ENCODE results near the gene LRRC4.

Gene LRRC4, protein sequence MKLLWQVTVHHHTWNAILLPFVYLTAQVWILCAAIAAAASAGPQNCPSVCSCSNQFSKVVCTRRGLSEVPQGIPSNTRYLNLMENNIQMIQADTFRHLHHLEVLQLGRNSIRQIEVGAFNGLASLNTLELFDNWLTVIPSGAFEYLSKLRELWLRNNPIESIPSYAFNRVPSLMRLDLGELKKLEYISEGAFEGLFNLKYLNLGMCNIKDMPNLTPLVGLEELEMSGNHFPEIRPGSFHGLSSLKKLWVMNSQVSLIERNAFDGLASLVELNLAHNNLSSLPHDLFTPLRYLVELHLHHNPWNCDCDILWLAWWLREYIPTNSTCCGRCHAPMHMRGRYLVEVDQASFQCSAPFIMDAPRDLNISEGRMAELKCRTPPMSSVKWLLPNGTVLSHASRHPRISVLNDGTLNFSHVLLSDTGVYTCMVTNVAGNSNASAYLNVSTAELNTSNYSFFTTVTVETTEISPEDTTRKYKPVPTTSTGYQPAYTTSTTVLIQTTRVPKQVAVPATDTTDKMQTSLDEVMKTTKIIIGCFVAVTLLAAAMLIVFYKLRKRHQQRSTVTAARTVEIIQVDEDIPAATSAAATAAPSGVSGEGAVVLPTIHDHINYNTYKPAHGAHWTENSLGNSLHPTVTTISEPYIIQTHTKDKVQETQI

DNA sequence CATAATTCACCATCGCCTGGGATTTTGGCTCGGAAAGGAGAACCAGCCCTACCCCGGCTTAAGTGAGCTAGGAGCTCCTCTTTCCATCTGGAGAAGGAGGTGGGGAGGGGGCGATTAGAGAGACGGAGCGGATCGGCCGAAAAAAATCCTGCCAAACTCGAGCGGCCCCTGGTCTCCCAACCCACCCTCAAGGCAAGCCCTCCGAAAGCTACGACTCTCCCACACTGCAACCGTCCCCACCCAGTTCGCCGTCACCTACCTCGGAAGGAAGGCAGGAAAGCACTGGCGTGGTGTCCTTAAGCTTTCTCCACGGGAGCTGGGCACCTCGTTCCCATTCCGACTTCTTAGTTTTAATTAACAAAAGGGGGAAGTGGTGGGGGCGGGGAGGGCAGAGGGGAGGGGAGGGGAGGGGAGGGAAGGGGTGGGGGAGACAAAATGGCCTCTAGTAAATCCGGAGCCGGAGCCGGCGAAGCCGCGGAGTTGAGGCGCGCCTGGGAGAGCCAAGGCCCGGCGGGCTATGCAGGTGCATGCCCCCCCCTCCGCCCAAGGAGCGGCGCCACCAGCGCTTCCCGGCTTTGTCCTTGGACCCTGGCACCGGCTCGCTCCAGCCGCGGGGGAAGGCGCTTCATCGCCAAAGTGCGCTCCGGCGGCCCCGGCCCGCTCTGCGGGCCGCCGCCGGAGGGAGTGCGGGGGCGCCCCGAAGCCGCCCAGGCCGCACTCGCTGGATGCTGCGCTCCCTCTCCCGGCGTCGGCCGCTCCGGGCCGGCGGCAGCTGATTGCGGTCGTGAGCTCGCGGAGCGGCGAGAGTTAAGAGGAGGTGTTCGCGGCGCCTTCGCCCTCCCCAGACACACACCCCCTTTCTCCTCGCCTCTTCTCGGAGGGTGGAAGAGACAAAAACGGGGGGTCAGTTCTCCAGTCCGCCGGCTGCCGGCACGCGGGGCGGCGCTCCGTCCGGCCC, at the start of gene LRRC4:
TSS of gene LRRC4 (minus strand) at position 784 of the 958 bp plus-strand sequence. CDS start 797 bp downstream, outside the sequence.
- no peak for DNase-seq

DNA sequence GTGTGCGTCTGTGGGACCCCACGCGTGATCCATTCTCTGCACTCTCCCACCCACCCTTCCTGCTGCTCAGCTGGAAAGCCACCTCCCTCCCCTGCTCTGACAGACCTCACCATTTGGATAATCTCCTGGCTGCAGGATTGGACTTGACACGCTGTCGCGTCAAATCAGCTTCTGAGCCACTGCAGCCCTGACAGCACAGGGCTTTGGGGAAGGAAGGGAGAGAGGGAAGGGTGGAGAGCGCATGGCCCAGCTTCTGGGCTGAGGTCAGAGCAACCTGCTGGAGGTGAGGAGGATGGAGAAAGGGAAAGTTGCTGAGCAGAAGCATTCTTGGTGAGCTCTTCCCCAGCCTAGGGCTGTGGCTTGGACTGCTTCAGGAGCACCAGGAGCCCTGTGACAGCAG, 48.9 kb upstream of the LRRC4 start:
- no peak for DNase-seq

DNA sequence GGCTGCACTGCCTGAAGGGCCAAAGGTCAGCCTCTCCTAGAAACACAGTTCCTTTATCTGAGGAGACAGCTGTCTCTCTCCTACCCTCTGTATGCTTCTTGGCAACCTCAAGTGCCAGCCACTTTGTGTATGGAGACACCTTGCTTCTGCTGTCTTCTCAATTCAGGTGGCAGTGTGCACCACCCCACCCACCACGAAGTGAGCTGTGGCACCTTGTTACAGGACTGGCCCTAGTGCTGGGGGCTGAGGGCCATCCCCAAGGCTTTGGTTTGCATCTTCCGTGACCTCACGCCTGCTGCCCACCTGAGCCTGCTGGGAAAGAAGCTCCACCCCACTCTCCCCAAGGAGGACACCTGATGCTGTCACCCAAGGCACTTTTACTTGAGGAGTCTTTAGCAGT, 47.1 kb upstream of the LRRC4 start:
- no peak for DNase-seq

DNA sequence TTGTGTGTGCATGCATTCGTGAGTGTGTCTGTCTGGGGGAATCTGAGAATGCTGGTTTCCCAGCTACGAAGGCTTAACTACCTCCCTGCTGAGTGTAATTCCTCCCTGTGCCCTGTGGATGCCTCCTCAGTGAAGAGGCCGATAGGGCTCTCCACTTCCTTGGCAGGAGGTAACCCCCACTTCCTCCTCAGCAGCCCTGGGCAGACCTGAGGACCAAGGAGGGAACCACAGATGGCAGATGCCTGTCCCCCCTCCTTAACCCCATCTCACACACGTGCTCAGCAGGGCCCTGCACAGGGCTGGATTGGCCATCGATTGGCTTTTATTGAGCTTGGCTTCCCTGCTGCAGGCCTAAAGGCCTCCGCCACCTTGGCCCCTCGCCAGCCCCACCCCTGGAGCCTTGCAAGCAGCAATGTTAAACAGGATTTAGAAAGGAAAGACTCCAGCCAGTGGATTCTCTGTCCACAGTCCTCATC, 45.6 kb upstream of the LRRC4 start:
- DNase-seq, result no peak

DNA sequence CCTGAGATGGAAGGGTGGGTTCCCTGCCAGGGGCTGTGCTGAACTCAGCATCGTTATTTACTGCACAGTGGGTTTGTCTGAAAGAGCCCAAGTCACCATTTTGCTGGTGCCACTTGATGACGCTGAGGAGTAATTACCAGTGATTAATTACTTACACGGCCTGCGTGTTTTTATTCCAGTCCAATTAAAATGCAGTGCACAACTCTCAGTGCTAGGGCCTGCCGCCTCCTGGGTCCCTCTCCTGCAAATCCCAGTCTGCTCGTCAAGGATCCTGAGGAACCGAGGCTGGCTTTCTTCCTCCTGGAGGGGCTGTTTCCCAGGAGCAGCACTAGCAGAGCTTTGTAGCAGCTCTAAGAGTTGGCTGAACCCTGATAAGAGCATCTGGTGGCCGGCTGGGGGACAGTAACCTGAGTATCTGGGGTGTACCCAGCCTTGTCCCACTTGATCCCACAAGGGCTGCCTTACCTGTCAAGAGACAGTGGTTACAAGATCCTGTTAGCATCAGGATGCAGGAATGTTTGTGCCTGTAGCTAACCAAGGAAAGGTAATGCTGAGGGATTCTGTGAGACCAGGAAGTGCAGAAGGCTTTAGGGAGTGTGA, 45.1 kb upstream of the LRRC4 start:
- DNase-seq, result no peak

DNA sequence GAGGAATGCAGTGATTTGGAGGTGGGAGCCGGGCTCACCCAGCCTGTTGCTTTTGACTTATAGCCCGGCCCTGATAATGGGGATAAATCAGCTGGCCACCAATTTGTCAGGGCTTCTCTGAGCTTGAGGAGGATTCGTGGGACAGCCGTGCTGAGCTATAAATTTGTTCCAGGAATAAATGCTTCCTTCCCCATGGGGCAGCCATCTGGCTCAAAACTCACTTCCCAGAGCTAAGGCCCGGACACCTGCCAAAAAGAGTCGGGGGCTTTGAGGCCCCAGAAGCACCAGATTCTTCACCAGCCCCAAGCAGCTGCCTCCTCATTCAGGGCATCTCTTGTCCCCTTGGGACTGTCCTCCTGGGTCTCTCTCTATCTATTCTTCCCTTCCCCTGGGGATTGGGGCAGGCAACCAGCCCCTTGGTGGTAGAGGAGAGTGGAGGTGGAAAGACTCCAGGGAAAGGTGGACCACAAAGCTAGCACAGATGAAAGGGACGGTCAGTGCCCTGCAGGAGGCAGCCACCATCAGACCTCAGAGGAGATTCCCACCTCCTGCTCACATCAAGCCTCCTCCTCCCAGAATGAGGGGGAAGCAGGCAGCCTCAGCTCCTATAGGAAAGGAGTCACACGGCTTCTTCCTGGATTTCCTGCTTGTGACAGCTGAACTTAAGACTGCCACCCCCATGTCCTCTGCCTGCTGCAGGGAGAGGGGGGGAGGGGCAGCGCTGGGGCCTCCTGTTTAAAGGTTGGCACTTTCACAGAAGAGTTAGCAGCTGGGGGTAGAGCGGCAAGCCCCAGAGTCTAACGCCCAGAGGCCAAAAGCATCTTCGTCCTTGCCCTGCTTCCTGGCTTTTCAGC, 44.2 kb upstream of the LRRC4 start:
- DNase-seq, result no peak

DNA sequence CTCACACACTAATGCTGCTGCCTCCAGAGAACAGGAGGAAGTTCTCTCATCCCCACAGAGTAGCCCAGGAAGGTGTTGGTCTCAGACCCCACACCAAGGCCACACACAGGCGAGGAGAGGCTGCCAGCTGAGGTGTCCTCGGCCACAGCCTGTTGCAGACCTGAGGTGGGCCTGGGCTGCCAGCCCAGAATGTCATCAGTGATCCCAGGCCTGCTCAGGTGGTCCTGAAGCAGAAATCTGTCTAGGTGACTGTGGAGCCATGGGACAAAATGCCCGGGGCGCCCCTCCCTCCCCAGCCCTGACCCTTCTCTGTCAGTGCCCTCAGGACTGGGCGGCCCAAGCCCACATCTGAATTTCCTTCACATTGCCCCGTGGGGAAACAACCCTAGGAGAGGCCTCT, 43.5 kb upstream of the LRRC4 start:
- no peak for DNase-seq

DNA sequence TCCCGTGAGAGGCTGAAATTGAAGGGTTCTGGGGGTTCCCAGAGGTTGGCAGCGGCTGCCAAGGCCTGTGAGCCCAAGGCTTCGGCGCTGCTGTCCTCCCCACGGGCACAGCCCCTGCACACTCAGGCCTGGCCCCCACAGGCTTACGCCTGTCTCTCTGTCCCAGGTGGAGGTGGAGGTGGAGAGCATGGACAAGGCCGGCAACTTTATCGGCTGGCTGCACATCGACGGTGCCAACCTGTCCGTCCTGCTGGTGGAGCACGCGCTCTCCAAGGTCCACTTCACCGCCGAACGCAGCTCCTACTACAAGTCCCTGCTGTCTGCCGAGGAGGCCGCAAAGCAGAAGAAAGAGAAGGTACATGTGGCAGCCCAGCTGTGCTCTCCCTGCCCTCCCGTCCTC, 43.1 kb upstream of the LRRC4 start:
- no peak for DNase-seq

DNA sequence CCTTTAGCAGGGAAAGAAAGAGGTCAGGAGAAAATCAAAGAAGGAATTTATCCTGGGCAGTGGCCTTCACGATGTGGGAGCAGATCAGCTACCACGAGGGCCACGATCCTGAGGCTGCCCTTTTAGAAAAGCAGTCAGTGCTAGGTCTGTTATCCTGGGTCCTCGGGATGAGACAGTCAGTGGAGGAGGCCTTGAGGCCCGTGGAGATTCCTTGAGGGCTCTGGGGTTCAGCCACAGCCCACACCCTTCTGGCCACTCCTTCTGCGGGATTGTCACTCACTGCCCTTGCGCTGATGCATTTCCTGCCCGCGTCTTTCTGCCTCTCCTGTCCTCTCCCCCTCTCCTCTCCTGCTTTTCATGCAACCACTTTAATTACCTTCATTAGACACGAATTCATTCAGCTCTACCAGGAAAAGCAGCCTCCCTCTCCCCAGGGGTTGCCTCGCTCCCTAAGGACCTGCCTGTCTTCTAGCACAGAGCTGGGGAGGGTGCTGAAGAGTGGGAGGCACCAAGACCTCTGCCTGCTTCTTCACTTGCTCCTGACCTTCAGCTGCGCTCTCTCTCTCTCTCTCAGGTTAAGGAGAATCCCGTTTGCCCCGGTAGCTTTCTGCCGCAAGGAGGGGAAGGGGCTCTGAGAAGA, 42.6 kb upstream of the LRRC4 start:
- DNase-seq, result no peak

DNA sequence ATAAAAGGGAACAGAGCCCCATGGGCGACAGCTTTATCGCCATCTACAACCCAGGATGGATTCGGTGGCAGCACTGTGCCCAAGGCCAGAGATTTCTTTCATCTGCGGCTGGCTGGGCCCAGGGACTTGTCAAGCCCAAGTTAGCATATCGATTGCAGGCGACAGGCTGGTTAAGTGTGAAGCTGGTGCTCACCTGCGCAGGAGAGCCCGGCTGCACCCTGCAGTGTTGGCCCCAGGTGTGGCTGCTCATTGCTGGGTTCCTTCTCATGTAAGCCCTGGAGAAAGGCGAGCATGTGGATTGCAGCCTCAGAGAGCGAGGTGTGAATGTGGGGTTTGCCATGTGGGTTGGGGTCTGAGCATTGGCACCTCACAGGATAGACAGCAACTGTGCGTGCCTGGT, 40.6 kb upstream of the LRRC4 start:
- DNase-seq, result no peak

DNA sequence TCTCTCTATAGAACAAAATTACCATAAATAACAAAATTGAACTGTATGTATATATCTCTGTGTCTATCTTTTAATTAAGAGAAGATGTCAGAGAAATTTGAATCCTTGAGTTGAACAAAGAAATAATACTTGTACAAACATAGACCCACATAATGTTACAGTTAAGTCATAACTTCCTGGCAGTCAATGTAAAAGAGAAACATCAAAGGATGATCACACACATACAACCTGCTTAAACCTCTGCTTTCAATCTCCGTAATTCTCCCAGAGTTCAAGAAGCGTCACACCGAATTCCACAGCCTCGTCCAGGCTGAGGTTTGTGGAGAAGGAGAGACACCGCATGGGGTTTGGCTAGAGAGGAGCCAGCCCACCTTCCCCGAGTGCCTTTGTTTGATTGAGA, 40.1 kb upstream of the LRRC4 start:
- no peak for DNase-seq

DNA sequence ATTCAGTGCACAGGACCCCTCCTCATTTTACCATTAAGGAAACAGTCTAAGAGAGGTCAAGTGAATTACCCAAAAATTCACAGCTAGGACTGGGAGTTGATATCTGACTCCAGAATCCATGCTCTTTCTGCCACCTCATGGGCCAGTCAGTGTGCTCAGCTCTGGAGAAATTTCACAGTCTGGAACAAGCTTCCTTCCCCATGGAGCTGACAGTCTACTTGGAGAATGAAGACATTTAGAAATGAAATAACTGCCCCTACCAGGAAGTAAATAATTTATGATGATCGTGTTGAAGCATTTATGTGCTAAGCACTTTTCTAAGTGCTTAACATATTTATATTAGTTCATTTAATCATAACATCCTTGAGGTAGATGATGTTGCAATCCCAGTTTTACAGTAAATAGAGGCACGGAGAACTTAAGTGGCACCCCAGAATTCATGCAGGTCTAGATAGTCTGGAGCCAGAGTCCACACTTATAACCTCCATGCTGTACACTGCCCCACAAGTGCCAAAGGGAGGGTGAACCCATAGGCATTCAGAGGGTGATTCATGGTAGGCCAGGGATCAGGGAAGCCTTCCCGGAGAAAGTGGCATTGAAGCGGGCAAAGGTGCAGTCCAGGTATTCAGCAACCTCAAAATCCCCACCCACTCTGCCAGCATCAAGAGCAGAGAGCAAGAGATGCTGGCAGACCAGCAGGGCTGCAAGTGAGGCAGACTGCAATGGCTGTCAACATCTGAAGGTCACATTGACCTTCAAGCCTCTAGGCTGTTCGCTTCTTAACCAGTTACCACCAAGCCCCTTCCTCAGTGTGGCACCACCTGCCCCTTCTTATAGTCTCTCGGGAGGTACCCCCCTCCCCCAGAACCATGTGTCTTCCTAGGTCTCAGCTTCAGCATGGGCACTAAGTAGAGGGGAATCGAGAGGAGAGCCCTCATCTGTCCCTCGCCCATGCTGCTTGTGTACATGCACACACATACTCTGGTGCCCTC, 38.4 kb upstream of the LRRC4 start:
- DNase-seq, result no peak

DNA sequence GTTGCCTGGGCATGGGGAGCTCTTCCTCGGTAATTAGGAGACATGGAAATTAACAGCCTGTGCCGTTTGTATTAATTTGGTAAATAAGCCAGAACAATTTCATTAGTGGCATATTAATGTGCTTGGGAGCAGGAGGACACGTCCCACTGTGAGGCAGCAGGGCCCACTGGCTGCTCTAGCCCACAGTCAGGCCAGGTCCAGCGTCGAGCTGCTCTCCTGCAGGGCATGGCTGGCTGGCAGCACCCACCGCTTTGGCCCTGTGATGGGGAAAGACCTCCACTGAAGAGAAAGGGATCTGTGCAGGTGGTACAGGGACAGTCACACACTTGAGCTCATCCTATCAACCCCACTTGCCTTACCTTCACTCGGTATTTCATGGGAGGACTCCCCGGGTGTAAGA, 37.5 kb upstream of the LRRC4 start:
- DNase-seq, result no peak

DNA sequence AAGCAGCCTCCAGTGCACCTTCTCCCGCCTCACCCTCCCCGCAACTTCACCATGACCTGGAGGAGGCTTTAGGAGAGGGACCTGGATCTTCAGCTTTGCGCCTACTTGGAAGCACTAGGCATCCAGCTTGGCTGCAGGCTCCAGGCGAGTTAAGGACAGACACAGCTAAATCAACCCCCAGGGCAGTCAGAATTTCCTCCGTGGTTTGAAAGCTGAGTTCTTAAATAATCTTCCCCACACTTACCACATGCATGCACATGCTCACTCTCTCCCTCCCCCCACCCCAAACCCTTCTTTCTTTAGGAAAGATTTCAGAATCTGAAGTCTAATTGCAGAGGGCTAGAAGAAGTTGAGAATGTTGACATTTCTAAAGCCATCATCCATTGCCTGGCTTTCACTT, 36.7 kb upstream of the LRRC4 start:
- peak; percentile 31 for DNase-seq

DNA sequence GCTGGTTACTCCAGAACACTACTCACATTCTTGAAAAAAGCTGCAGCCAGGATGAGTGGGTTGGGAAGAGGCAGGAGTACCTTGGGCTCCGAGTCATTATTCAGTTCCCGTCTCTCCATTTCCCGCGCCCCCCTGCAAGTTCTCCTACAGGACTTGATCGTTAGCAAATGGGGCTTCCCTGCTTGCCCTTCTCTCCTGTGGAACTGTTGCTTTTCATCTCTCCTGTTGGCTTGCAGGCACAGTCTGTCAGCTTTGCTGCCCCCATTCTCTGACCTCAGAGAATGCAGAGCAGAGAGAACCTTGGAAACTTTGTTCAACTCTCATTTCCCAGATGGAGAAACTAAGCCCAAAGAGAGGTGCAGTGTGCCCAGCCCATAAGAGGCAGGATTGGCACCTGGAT, 35.6 kb upstream of the LRRC4 start:
- DNase-seq, result no peak

DNA sequence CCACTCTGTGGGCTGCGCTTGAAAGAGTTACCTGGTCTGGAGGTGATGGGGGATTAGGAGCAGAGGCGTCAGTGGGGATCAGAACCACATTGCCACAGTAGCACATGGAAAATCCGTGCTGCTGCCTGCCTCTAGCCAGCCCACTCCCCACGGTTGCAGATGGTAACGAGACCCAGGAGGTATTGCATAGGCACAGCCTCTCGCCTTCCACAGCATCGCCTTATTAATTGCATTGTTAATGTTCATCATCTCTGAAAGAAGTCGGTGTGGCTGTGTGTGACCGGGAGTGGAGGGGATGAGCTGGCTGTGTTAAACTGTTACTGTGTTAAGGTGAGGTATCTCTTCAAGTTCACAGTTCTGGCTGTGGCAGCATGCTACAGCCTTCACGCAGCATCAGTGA, 35.2 kb upstream of the LRRC4 start:
- DNase-seq, result no peak

DNA sequence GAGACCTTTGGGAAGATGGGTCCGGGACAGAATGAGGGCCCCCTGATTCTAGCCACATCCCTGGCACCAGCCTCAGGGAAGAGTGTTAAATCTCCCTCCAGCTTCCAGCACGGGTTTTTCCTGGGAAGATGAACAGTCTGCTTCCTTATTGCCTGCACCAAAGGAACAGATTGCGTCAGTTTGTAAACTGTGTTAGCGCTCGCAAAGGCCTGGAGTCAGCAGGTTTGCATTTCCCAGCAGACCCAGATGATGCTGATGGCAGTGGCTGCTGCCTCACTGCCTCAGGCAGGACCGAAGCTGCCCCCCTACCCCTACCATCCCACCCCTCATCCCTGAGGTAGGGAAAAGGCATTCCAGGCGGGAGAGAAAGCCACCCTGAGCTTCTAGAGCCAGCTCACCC, 34.6 kb upstream of the LRRC4 start:
- no peak for DNase-seq

DNA sequence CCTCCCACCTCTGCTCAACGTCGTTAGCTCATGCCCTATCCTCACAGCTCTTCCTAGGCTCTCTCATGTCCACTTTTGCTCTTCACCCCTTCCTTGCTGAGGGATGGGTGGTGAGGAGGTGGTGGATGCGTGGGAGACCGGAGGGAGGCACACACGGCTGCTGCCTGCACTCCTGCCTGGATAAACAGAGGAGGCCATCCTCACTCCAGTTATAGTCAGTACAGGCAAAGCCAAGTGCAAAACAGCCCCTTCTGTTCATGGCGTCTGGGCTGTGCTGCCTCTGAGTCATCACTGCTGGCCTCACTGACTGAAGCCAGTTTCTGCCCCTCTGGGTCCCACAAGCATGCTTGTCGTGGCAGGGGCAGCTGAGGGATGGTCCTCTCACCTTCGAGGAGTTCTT, 31.9 kb upstream of the LRRC4 start:
- DNase-seq, result no peak

DNA sequence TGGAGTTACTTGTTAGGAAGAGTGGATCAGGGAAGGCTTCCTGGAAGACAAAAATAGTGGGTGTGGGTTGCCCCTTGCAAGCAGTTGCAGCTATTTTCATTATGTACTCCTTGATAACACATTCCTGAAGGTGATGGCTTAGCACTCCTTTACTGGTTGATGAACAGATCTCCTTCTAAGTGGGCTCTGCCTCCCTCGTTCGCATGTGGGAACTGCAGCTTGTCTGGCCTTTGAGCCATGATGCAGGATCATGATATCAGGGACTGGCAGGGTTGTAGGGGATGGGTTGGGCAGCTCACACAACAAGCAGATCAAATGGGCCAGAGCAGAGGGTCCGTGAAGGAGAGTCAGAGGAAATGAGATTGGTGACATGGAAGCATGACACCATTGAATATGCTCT, 28.8 kb upstream of the LRRC4 start:
- DNase-seq, result no peak

Data from SIG-M5 (cell line).